GM18951 (cell line): ENCODE results near the gene APOBEC3G.

Experiments
- POLR2A ChIP-seq: IDR thresholded peaks from 4 replicates; pipeline ENCODE4 v1.6.1; 2011; ENCODE audit warnings: mild to moderate bottlenecking; ENCODE audit not compliant: insufficient read length, insufficient read depth; ENCODE audit errors: extremely low read depth
- in situ Hi-C: fragments of 300-500 bp; cut with MboI; formaldehyde crosslinking; loops from one replicate; pipeline ENCODE4 v1.12.0; 2022; ENCODE audit warnings: low sequenced_read_pairs, mixed read lengths, inconsistent platforms; ENCODE audit not compliant: unreplicated experiment

Gene APOBEC3G

GRCh38 chr22:39132281-39132680 is 55.2 kb downstream of the APOBEC3G start:
- in situ Hi-C loops: no loop called here

GRCh38 chr22:39132871-39133524 is 55.9 kb downstream of the APOBEC3G start:
- no peak for TF ChIP-seq POLR2A
- in situ Hi-C loops: no loop called here

More at GRCh38 chr22:39132281-39132680, 55.2 kb downstream of the APOBEC3G start:
- no peak for TF ChIP-seq POLR2A

- in situ Hi-C loops: no loop called here
- no peak for TF ChIP-seq POLR2A
Measured at GRCh38 chr22:39133871-39134270, 56.8 kb downstream of the APOBEC3G start.

- no peak for TF ChIP-seq POLR2A
- in situ Hi-C loops: no loop called here
Measured at GRCh38 chr22:39134366-39135091, 57.5 kb downstream of the APOBEC3G start.

GRCh38 chr22:39135092-39135896 is 58.2 kb downstream of the APOBEC3G start:
- in situ Hi-C loops: no loop called here
- TF ChIP-seq POLR2A: no peak

- in situ Hi-C loops: no loop called here
- TF ChIP-seq POLR2A: no peak
Measured at GRCh38 chr22:39136317-39136716, 59.2 kb downstream of the APOBEC3G start.
